Measurements from ENCODE around the gene ADAT3.
"Not testable (repeated sequence)": the region's sequence is repeated elsewhere in the genome, so short reads cannot be mapped to it uniquely, and the experiment has no call there.

Gene ADAT3

DNA sequence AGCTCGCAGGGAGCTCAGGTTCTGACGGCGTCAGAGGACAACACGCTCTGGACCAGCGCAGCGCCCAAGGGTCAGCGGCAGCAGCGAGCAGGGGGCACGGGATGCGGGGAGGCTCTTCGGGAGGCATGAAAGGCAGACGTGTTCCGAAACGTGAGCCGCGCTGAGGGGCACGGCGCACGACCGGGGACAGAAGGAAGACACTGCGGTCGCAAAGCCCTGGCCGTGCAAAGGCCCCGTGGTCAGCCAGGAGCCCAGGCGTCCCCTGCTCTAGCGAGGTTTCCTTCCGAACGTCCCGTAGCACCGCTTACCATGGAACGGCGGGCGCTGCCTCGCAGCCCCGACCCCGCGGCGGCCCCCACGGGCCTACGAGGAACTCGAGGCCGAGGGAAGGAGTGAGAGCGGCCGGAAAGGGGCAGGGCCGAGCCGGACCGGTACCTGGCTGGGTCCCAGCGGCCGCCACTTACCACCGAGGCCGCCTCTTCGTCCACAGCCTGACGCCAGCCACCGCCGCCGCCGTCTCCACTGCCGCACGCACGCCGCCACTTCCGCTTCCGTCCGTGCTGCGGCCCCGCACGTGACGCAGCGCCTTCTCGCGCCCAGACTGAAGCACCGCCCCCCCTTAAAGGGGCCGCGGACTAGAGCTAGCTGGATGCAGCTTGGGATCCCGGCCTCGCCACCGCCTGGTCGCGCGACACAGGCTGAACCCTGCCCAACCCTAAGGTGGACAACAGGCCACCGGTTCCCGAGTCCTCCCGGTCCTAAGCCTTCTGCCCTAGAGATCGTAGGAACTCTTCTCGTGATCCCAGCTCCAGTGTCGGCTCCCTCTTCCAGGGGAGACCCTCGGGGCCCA, 29.3 kb upstream of the ADAT3 start:
- Histone ChIP-seq H3K4me3 (peak overlapping the region; percentile 98), H3K27ac (peak overlapping the region; percentile 96 to 97)
- TF ChIP-seq, protein P1, sequence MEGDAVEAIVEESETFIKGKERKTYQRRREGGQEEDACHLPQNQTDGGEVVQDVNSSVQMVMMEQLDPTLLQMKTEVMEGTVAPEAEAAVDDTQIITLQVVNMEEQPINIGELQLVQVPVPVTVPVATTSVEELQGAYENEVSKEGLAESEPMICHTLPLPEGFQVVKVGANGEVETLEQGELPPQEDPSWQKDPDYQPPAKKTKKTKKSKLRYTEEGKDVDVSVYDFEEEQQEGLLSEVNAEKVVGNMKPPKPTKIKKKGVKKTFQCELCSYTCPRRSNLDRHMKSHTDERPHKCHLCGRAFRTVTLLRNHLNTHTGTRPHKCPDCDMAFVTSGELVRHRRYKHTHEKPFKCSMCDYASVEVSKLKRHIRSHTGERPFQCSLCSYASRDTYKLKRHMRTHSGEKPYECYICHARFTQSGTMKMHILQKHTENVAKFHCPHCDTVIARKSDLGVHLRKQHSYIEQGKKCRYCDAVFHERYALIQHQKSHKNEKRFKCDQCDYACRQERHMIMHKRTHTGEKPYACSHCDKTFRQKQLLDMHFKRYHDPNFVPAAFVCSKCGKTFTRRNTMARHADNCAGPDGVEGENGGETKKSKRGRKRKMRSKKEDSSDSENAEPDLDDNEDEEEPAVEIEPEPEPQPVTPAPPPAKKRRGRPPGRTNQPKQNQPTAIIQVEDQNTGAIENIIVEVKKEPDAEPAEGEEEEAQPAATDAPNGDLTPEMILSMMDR (IDR thresholded peaks at IDR 0.05), result no peak
- peak; percentile 90 for DNase-seq (ENCODE audit: low spot score)

DNA sequence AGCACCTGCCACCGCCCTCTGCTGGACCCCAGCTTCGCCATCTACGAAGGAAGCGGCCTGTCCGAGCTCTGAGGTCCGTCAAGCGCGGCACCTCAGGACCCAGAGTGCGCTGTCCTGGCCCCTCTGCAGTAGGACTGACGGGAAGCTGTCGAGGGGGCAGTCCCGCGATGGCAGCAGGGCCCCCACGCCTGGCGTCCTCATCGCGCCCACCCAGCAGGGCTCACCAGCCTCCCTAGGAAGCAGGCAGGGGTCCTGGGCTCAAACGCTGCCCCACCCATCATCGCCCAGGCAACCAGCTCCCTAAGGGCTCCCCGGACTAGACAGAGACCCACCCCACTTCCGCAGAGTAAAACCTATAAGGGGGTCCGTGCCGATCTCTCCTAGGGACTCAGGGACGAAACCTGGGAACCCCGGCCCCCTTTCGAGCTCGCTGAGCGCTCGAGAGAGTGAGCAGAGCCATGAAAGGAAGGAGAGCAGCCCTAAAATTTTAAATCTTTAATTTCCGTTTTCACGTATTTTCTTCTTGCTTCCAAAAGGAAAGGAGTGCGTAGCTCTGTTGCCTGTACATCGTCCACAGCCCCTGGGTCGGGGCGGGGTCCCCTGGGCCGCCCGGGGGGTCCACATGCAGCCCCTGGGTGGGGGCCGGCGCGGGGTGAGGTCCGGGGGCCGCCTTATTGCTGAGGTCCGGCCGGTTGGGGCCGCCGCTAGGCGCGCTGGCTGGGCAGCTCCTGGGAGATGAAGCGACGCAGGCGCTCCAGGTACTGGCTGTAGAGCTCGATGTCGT, 28.5 kb upstream of the ADAT3 start:
- H3K27ac ChIP-seq, result peak overlapping the region; percentile 96 to 97
- H3K4me3 ChIP-seq, result peak overlapping the region; percentile 98
- not testable (repeated sequence) for DNase-seq (ENCODE audit: low spot score)

DNA sequence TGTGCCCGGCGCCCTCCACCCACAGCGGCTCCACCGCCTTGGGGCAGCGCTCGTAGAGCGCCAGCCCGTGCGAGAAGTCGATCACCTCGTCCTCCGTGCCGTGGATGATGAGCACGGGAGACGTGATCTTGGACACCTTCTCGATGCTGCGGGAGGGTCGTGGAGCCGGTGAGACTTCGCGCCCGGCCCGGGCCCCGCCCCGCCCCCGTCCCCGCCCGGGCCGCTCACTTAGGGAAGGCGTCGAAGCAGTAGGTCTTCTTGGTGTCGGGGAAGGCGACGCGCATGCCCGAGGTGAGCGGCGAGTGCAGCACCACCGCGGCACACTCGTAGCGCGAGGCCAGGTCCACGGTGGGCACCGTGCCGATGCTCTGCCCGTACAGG, 27.9 kb upstream of the ADAT3 start:
- not testable (repeated sequence) for H3K27ac ChIP-seq; DNase-seq (ENCODE audit: low spot score); H3K4me3 ChIP-seq

DNA sequence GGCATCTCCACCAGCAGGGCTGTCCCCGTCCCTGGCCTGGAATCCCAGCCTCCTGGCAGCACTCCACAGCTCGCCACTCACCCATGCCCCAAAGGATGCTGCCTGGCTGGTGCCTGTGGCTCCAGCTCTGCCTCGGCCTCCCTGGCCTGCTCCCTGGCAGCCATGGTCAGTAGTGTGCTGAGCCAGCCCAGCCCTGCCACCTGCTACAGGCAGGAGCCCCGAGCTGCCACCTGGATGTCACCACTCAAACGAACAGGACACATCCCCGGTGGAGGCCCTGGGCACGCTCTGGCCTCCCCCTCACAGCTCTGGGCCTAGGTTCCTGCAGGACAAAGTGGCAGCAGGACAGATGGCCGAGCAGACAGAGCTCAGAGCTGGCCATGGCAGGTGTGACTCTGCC, 26.6 kb upstream of the ADAT3 start:
- H3K27ac ChIP-seq; H3K4me3 ChIP-seq; DNase-seq (ENCODE audit: low spot score): not testable (repeated sequence)

DNA sequence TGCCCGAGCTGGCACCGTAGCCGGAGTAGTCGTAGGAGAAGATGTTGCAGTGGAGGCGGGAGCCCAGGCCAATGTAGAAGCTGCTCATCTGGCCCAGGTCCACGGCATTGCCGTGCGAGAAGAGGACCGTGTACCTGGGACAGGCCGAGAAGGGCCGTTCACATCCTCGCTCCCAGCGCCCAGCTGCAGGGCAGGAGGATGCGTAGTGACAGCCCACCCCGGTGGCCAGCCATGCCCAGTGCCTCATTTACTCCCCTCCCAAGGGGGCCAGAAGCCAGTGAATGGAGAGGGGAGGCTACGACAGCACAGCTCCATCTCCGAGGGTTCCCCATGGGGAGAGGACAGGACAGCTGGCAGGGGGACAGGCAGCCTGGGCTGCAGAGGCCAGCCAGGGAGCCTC, 25.2 kb upstream of the ADAT3 start:
- H3K27ac ChIP-seq; H3K4me3 ChIP-seq; DNase-seq (ENCODE audit: low spot score): not testable (repeated sequence)

DNA sequence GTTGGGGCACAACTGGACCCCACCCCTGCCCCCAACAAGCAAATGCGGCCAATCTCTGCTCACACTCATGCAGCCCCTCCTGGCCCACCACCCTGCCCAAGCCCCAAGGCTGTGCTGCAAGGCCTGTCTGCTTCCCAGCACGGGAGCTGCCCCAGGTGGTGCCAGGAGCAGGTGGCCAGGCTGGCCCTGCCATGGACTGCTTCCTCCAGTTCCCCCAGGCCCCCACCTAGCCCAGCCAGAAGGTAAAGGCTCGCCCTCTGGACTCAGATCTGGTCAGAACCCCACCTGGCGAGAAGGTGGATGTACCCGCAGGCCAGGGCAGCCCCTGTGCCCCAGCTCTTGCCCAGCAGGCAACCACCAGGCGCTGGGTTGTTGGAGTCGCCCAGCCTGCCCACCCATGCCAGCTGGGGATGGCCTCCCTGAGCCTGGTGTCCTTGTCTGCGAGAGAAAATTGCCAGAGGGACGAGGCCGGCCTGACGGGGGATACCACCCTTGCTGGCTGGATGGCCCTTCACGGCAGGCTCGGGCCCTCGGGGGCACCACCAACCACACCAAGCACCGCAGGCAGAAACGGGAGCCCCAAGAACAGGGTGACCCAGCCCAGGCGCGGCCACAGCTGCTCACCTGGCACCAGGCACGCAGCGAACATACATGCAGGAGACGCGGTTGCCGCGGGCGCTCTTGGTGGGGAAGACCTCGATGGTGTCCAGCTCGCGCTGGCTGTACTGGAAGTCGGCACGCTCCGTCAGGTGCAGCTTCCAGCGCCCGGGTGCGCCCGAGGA, 24.4 kb upstream of the ADAT3 start:
- H3K4me3 ChIP-seq, result peak overlapping the region; percentile 88
- TF ChIP-seq, protein P1 (IDR thresholded peaks at IDR 0.05), result no peak
- DNase-seq (ENCODE audit: low spot score), result no peak
- H3K27ac ChIP-seq, result peak overlapping the region in 1 of 2 donors; percentile 21

DNA sequence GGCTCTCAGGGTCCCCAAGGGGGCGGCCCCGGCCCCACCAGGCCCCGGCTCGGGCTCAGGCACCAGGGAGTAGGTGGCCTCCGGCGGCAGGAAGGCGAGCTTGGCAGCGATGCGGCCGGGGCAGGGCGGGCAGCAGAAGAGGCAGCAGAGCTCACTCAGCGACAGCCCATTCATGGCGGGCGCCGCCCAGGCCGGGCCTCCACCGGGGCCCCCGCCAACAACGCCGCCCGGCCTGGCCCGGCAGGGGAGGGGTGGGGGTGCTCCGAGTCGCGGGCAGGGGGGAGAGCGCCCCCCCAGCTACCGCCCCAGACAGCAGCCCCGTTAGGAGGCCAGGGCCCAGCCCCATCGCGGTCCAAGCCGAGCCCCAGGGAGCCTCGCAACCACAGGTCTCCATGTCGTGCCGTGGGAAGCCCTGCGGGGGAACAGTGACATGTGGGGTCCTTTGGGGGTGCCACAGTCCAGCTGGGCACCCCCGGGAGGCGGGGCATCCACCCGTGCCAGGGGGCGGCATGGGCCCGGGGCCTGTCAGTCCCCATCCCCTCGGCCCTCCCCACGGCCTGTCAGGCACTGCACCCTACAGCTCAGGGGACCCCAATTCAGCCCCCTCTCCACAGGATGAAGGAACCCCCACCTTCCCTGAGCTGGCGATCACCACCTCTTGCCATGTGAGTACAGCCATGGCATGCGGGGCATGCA, 23.7 kb upstream of the ADAT3 start:
- Histone ChIP-seq H3K4me3 (peak overlapping the region; percentile 88), H3K27ac (peak overlapping the region in 1 of 2 donors; percentile 90)
- DNase-seq (ENCODE audit: low spot score), result not testable (repeated sequence)

DNA sequence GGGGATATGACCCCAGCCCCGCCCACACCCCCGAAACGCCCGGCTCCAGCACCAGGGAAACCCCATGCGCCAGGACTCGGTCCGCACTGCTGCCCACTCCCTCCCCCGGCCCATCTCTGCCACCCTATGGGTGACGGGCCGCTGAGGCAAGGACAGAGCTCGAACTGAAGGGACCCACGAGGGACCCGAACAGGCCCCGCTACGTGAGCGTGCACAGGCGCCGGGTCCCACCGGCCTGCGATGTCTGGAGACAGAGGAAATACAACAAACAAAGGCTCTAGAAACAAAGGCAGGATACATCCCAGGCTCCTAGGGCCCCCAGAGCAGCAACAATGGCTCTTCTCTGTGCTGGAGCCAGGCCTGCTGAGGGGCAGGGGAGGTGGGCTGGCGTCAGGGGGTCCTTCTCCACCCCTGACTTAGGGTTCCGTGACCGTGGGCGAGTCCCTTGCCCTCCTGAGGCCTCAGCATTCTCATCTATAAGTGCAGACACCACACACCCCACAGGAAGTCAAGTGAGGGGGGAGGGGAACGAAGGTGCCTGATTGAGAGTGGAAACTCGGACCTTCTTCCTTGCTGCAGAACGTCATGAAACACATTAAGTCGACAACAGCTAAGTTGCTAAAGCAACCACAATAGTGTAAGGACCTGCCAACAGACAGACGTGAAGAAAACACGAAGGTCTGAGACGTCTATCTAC, 23.0 kb upstream of the ADAT3 start:
- TF ChIP-seq, protein P1 (IDR thresholded peaks at IDR 0.05), result no peak
- Histone ChIP-seq H3K4me3 (peak overlapping the region; percentile 88), H3K27ac (peak overlapping the region in 1 of 2 donors; percentile 90)
- no peak for DNase-seq (ENCODE audit: low spot score)
